ENCODE measurements around the gene TEX261. TPM values are rescaled to one million over a fixed set of nuclear protein-coding genes. Genes with fewer than 3 reads are reported as not detected.

The TEX261 gene
- total RNA-seq, 2 donors from 2014 or later, result 26.7 to 38.0 TPM

DNA sequence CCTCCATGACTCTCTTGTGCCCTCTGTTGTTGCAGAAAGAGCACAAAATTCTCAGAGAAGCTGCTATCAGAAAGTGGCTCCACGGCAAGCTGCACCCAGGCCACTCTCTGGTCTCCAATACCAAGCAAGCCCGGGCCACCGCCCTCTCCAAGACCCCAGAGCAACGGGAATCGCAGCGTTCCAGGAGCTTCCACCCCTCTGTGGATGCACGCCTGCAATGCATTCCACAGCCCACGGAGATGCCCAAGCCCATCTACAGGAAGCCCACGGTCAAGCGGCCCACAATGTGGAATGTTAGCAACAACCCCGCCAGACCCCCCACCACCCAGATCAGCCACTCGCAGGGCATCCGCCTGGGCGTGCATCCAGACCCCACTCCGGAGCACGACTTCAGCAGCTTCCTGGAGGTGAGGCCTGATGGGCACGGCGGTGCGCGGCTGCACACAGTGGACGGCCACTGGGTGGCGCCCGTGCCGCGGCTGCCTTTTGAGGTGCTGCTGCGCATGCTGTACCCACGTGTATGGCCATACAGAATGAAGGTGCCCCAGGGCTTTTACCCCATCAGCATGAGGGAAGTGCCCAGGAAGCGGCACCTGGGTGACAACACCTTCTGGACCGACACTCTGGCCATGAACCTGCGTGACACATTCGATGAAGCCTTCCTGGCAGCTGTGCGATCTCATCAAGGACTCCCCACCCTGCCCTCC, 9.9 kb downstream of the TEX261 start:
- TF ChIP-seq, protein P1, sequence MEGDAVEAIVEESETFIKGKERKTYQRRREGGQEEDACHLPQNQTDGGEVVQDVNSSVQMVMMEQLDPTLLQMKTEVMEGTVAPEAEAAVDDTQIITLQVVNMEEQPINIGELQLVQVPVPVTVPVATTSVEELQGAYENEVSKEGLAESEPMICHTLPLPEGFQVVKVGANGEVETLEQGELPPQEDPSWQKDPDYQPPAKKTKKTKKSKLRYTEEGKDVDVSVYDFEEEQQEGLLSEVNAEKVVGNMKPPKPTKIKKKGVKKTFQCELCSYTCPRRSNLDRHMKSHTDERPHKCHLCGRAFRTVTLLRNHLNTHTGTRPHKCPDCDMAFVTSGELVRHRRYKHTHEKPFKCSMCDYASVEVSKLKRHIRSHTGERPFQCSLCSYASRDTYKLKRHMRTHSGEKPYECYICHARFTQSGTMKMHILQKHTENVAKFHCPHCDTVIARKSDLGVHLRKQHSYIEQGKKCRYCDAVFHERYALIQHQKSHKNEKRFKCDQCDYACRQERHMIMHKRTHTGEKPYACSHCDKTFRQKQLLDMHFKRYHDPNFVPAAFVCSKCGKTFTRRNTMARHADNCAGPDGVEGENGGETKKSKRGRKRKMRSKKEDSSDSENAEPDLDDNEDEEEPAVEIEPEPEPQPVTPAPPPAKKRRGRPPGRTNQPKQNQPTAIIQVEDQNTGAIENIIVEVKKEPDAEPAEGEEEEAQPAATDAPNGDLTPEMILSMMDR (IDR thresholded peaks at IDR 0.05), result peak; percentile 54 to 78

DNA sequence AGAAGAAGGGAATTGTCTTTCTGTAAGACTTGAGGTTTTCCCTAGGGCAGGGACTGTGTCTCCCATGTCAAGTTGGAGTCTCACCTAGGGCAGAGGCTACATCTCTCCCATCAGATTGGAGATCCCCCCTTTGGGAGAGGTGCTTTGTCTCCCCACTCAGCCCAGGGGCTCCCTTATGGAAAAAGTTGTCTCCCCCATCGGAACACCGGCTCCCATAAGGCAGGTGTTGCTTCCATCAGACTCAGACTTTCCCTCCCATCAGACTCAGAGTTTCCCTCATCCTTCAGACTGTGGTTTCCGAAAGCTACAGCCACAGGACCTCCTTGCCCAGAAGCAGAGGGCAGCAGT, 10.5 kb downstream of the TEX261 start:
- Histone ChIP-seq H3K4me3 (no peak overlapping the region), H3K27me3 (no peaks in the 10 kb centered on the region), H3K27ac (no peak overlapping the region), H3K36me3 (peaks cover 26% of the 10 kb centered on the region), H3K4me1 (peaks cover 0 to 16% of the 10 kb centered on the region in 2 donors), H3K9me3 (no peaks in the 10 kb centered on the region)
- TF ChIP-seq, protein P1 (IDR thresholded peaks at IDR 0.05), result no peak
- DNase-seq (ENCODE audit: low spot score), result no peak

More for the DNA sequence above, 9.9 kb downstream of the TEX261 start:
- Histone ChIP-seq H3K4me1 (peaks cover 0 to 16% of the 10 kb centered on the region in 2 donors), H3K36me3 (peaks cover 32% of the 10 kb centered on the region), H3K9me3 (no peaks in the 10 kb centered on the region), H3K27me3 (no peaks in the 10 kb centered on the region), H3K4me3 (no peak overlapping the region), H3K27ac (no peak overlapping the region)
- no peak for DNase-seq (ENCODE audit: low spot score)

GRCh38 chr2:70983506-70984227, 11.0 kb downstream of the TEX261 start:
- no peak for DNase-seq (ENCODE audit: low spot score)
- Histone ChIP-seq H3K4me3 (no peak overlapping the region), H3K36me3 (peaks cover 21% of the 10 kb centered on the region), H3K9me3 (no peaks in the 10 kb centered on the region), H3K4me1 (peaks cover 0 to 18% of the 10 kb centered on the region in 2 donors), H3K27ac (no peak overlapping the region), H3K27me3 (no peaks in the 10 kb centered on the region)
- TF ChIP-seq, protein P1 (IDR thresholded peaks at IDR 0.05), result no peak

DNA sequence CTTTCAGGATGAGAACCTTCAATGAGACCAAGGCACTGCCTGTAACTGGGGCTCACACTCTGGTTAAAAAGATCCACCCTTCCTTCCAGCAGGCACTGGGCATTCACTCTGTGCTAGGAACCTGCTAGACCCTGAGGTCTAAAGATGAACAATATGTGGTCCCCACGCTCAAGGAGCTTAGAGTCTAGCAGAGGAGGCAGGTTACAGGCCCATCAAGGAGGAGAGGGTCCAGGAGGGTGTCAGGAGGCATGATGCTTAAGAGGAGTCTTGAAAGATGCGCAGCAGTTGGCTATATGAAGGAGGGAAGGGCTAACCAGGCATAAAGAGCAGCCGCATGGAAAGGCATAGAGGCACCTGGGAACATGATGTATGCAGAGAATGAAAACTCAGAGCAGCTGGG, 11.7 kb downstream of the TEX261 start:
- TF ChIP-seq, protein P1 (IDR thresholded peaks at IDR 0.05), result no peak
- DNase-seq (ENCODE audit: low spot score), result no peak
- Histone ChIP-seq H3K4me1 (peaks cover 0 to 18% of the 10 kb centered on the region in 2 donors), H3K9me3 (no peaks in the 10 kb centered on the region), H3K27ac (no peak overlapping the region), H3K4me3 (no peak overlapping the region), H3K27me3 (no peaks in the 10 kb centered on the region), H3K36me3 (peaks cover 14% of the 10 kb centered on the region)

DNA sequence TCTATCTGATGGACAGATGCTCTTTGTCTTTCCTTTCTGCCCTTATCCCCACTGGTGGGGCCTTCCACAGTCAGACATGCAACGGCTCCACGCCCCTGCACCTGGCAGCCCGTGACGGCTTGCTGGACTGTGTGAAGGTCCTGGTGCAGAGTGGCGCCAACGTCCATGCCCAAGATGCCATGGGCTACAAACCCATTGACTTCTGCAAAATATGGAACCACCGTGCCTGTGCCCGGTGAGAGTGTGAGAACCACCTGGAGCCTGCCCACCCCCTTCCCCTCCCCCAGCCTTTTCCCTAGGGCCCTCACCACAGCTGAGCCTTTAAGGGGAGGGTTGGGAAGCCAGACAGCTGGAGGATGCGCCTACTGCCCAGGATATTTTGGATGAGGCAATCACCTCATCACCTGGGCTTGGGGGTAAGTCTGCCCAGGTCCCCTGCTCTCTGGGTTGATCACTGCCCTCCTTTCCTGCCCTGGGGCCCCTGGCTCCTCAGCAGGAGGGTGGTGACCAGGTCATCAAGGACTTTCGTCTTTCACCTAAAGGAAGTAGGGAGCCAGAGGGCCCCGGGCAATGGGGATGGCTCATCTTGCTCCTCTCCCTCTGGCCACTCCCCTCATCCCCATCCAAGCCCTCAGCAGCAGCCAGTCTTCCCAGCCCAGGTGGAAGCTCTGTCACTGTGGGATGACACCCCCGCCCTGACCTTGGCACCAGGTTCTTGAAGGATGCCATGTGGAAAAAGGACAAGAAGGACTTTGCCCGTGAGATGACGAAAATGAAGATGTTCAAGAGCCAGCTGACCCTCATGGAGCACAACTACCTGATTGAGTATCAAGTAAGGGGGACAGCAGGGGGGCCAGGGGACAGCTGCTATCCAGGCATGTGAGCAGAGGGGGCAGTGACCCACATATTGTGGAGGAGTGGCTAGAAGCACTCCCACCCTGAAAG, 12.5 kb downstream of the TEX261 start:
- DNase-seq (ENCODE audit: low spot score), result no peak
- Histone ChIP-seq H3K4me1 (peaks cover 0 to 24% of the 10 kb centered on the region in 2 donors), H3K27me3 (no peaks in the 10 kb centered on the region), H3K4me3 (no peak overlapping the region), H3K36me3 (peaks cover 8% of the 10 kb centered on the region), H3K27ac (no peak overlapping the region), H3K9me3 (no peaks in the 10 kb centered on the region)
- TF ChIP-seq, protein P1 (IDR thresholded peaks at IDR 0.05), result no peak

Measured in right atrium auricular region (tissue), 2 donors.